ENCODE results near the gene ITGA1.
A peak's percentile ranks its signal among the peaks of the same experiment; 100 is the strongest.
"Not testable (repeated sequence)": the region's sequence is repeated elsewhere in the genome, so short reads cannot be mapped to it uniquely, and the experiment has no call there.

ITGA1 gene

GRCh38 chr5:52849544-52849943, 61.8 kb downstream of the ITGA1 start:
- no peak overlapping the region for H3K4me3 ChIP-seq
- H3K9ac ChIP-seq, result no peak overlapping the region
- TF ChIP-seq Cebpa-rat (IDR thresholded peaks at IDR 0.05), result no peak
- no peak overlapping the region for H3K27ac ChIP-seq
- no peaks in the 10 kb centered on the region for H3K36me3 ChIP-seq
- no peaks in the 10 kb centered on the region for H4K20me1 ChIP-seq
- no peak overlapping the region for H3K4me2 ChIP-seq
- no peaks in the 10 kb centered on the region for H3K27me3 ChIP-seq
- H3K9me3 ChIP-seq (replicated peaks in 1 of 11), result no peaks in the 10 kb centered on the region
- H3K4me1 ChIP-seq, result peaks cover 0 to 4% (median 0%) of the 10 kb centered on the region in 10 experiments; a peak in 1 of 20 replicates

GRCh38 chr5:52853650-52854049, 65.9 kb downstream of the ITGA1 start:
- Histone ChIP-seq H3K9ac (no peak overlapping the region), H3K4me3 (no peak overlapping the region), H3K4me1 (0 out of 20 replicates have a peak, but pooled peaks cover 0 to 6% (median 0%) of the 10 kb centered on the region in 10 experiments), H4K20me1 (no peaks in the 10 kb centered on the region), H3K4me2 (no peak overlapping the region), H3K27me3 (no peaks in the 10 kb centered on the region), H3K27ac (no peak overlapping the region), H3K36me3 (no peaks in the 10 kb centered on the region), H3K9me3 (replicated peaks in 1 of 11) (no peaks in the 10 kb centered on the region)
- no peak for TF ChIP-seq Cebpa-rat (IDR thresholded peaks at IDR 0.05)

- Histone ChIP-seq H4K20me1 (no peaks in the 10 kb centered on the region), H3K27ac (no peak overlapping the region), H3K4me2 (no peak overlapping the region), H3K36me3 (no peaks in the 10 kb centered on the region), H3K4me3 (no peak overlapping the region), H3K27me3 (no peaks in the 10 kb centered on the region), H3K9me3 (replicated peaks in 1 of 11) (no peaks in the 10 kb centered on the region), H3K4me1 (0 out of 20 replicates have a peak, but pooled peaks cover 0 to 6% (median 0%) of the 10 kb centered on the region in 10 experiments), H3K9ac (no peak overlapping the region)
- no peak for TF ChIP-seq Cebpa-rat (IDR thresholded peaks at IDR 0.05)
These were observed 66.6 kb downstream of the ITGA1 start for GRCh38 chr5:52854301-52854700.

- no peak overlapping the region for H3K27ac ChIP-seq
- no peak for TF ChIP-seq Cebpa-rat (IDR thresholded peaks at IDR 0.05)
- no peaks in the 10 kb centered on the region for H3K36me3 ChIP-seq
These were observed 67.2 kb downstream of the ITGA1 start for GRCh38 chr5:52854949-52855348.

GRCh38 chr5:52856564-52856963, 68.8 kb downstream of the ITGA1 start:
- TF ChIP-seq Cebpa-rat (IDR thresholded peaks at IDR 0.05), result no peak
- H3K36me3 ChIP-seq, result no peaks in the 10 kb centered on the region
- no peaks in the 10 kb centered on the region for H3K27me3 ChIP-seq
- no peaks in the 10 kb centered on the region for H3K9me3 ChIP-seq (replicated peaks in 1 of 11)
- H4K20me1 ChIP-seq, result no peaks in the 10 kb centered on the region
- no peak overlapping the region for H3K4me3 ChIP-seq
- no peak overlapping the region for H3K27ac ChIP-seq
- 0 out of 20 replicates have a peak, but pooled peaks cover 0 to 6% (median 0%) of the 10 kb centered on the region in 10 experiments for H3K4me1 ChIP-seq
- no peak overlapping the region for H3K4me2 ChIP-seq
- no peak overlapping the region for H3K9ac ChIP-seq

More at GRCh38 chr5:52854949-52855348, 67.2 kb downstream of the ITGA1 start:
- 0 out of 20 replicates have a peak, but pooled peaks cover 0 to 6% (median 0%) of the 10 kb centered on the region in 10 experiments for H3K4me1 ChIP-seq
- no peaks in the 10 kb centered on the region for H4K20me1 ChIP-seq
- no peak overlapping the region for H3K4me2 ChIP-seq
- H3K9ac ChIP-seq, result no peak overlapping the region
- no peaks in the 10 kb centered on the region for H3K9me3 ChIP-seq (replicated peaks in 1 of 11)
- H3K4me3 ChIP-seq, result no peak overlapping the region
- H3K27me3 ChIP-seq, result no peaks in the 10 kb centered on the region

GRCh38 chr5:52859628-52860027, 71.9 kb downstream of the ITGA1 start:
- no peak for TF ChIP-seq Cebpa-rat (IDR thresholded peaks at IDR 0.05)
- no peak overlapping the region for H3K4me2 ChIP-seq
- H3K27ac ChIP-seq, result no peak overlapping the region
- H3K4me1 ChIP-seq, result peaks cover 0 to 19% (median 0%) of the 10 kb centered on the region in 10 experiments; a peak in 5 of 20 replicates
- no peaks in the 10 kb centered on the region for H3K27me3 ChIP-seq
- no peak overlapping the region for H3K4me3 ChIP-seq
- H3K9me3 ChIP-seq (replicated peaks in 1 of 11), result no peaks in the 10 kb centered on the region
- no peaks in the 10 kb centered on the region for H3K36me3 ChIP-seq
- no peak overlapping the region for H3K9ac ChIP-seq
- H4K20me1 ChIP-seq, result no peaks in the 10 kb centered on the region

GRCh38 chr5:52861368-52861767, 73.7 kb downstream of the ITGA1 start:
- no peak for TF ChIP-seq Cebpa-rat (IDR thresholded peaks at IDR 0.05)
- H3K4me1 ChIP-seq, result peaks cover 0 to 18% (median 0%) of the 10 kb centered on the region in 10 experiments; a peak in 5 of 20 replicates
- H3K36me3 ChIP-seq, result no peaks in the 10 kb centered on the region
- no peaks in the 10 kb centered on the region for H4K20me1 ChIP-seq
- no peak overlapping the region for H3K4me3 ChIP-seq
- no peak overlapping the region for H3K9ac ChIP-seq
- no peak overlapping the region for H3K4me2 ChIP-seq
- H3K27me3 ChIP-seq, result no peaks in the 10 kb centered on the region
- no peaks in the 10 kb centered on the region for H3K9me3 ChIP-seq (replicated peaks in 1 of 11)
- no peak overlapping the region for H3K27ac ChIP-seq

GRCh38 chr5:52863715-52864290, 76.1 kb downstream of the ITGA1 start:
- Histone ChIP-seq H3K27me3 (no peaks in the 10 kb centered on the region), H3K36me3 (no peaks in the 10 kb centered on the region), H3K4me3 (no peak overlapping the region), H3K4me2 (peak overlapping the region in 3 of 11 experiments; percentile 31 to 53 (median 52); a peak in 5 of 22 replicates), H3K4me1 (peaks cover 0 to 14% (median 0%) of the 10 kb centered on the region in 10 experiments; a peak in 5 of 20 replicates), H4K20me1 (no peaks in the 10 kb centered on the region), H3K9ac (no peak overlapping the region), H3K27ac (no peak overlapping the region), H3K9me3 (replicated peaks in 1 of 11) (no peaks in the 10 kb centered on the region)
- no peak for TF ChIP-seq Cebpa-rat (IDR thresholded peaks at IDR 0.05)

GRCh38 chr5:52864371-52864770, 76.7 kb downstream of the ITGA1 start:
- Histone ChIP-seq H4K20me1 (no peaks in the 10 kb centered on the region), H3K4me2 (peak overlapping the region in 2 of 11 experiments; percentile 52 to 53; a peak in 4 of 22 replicates), H3K4me1 (peaks cover 0 to 14% (median 0%) of the 10 kb centered on the region in 10 experiments; a peak in 5 of 20 replicates), H3K9me3 (replicated peaks in 1 of 11) (no peaks in the 10 kb centered on the region), H3K9ac (no peak overlapping the region), H3K27ac (no peak overlapping the region), H3K36me3 (no peaks in the 10 kb centered on the region), H3K4me3 (no peak overlapping the region), H3K27me3 (no peaks in the 10 kb centered on the region)
- TF ChIP-seq Cebpa-rat (IDR thresholded peaks at IDR 0.05), result no peak

GRCh38 chr5:52864884-52865283, 77.2 kb downstream of the ITGA1 start:
- H3K9ac ChIP-seq, result no peak overlapping the region
- no peaks in the 10 kb centered on the region for H3K9me3 ChIP-seq (replicated peaks in 1 of 11)
- H3K4me1 ChIP-seq, result peaks cover 0 to 14% (median 0%) of the 10 kb centered on the region in 10 experiments; a peak in 5 of 20 replicates
- H3K4me2 ChIP-seq, result no peak overlapping the region
- H3K4me3 ChIP-seq, result no peak overlapping the region
- H3K27me3 ChIP-seq, result no peaks in the 10 kb centered on the region
- H4K20me1 ChIP-seq, result no peaks in the 10 kb centered on the region
- no peak for TF ChIP-seq Cebpa-rat (IDR thresholded peaks at IDR 0.05)
- no peak overlapping the region for H3K27ac ChIP-seq
- no peaks in the 10 kb centered on the region for H3K36me3 ChIP-seq

GRCh38 chr5:52865991-52866390, 78.3 kb downstream of the ITGA1 start:
- H3K4me3 ChIP-seq; H3K36me3 ChIP-seq; H3K9ac ChIP-seq; H3K27ac ChIP-seq; H3K27me3 ChIP-seq; H4K20me1 ChIP-seq; H3K4me2 ChIP-seq; H3K9me3 ChIP-seq (replicated peaks in 1 of 11): not testable (repeated sequence)
- H3K4me1 ChIP-seq, result peaks cover 0 to 14% (median 0%) of the 10 kb centered on the region in 10 experiments; a peak in 5 of 20 replicates
